ENCODE measurements around the gene USF2. TPM values are rescaled to one million over a fixed set of nuclear protein-coding genes. Genes with fewer than 3 reads are reported as not detected.

The USF2 gene
- total and polyA plus RNA-seq, 2 donors (not counting 1 experiment from before 2014, with no cell fraction given): 318 to 377 TPM

- Mint-ChIP-seq H3K4me1 (peaks cover 26% of the 10 kb centered on the region), H3K4me3 (peak overlapping the region; percentile 89), H3K27ac (peak overlapping the region; percentile 98), H3K27me3 (peaks cover 3% of the 10 kb centered on the region), H3K9me3 (ENCODE audit: insufficient read depth) (no peaks in the 10 kb centered on the region)
- Histone ChIP-seq H3K9ac (ENCODE audit: low read length) (no peak overlapping the region), H3K4me2 (replicated peaks; ENCODE audit: low read depth, low read length, poor library complexity, severe bottlenecking) (peak overlapping the region; percentile 97), H4K20me1 (ENCODE audit: control insufficient read depth, insufficient read depth, low read length, poor library complexity, severe bottlenecking) (peaks cover 5% of the 10 kb centered on the region), H3K4me1 (ENCODE audit: control insufficient read depth in 2 of 2, insufficient read depth in 2 of 2, low read length in 2 of 2) (peaks cover 13 to 30% of the 10 kb centered on the region in 2 donors), H3K36me3 (replicated peaks in 1 of 2; ENCODE audit: control extremely low read depth in 1 of 2, control insufficient read depth in 1 of 2, extremely low read depth in 1 of 2, insufficient read depth in 2 of 2, low read length in 1 of 2) (peaks cover 0 to 5% of the 10 kb centered on the region in 2 experiments), H3K4me3 (ENCODE audit: control extremely low read depth in 1 of 5, extremely low read depth in 1 of 5, insufficient read depth in 1 of 5, low read depth in 2 of 5, low read length in 4 of 5) (peak overlapping the region in 1 of 5 experiments; percentile 76), H3K79me2 (ENCODE audit: control insufficient read depth, insufficient read depth, low read length) (no peaks in the 10 kb centered on the region), H3K27me3 (replicated peaks in 1 of 4; ENCODE audit: control extremely low read depth in 1 of 4, control insufficient read depth in 3 of 4, insufficient read depth in 4 of 4, low read length in 3 of 4) (peaks cover 0 to 6% (median 0%) of the 10 kb centered on the region in 4 experiments), H3K27ac (ENCODE audit: low read length in 2 of 2) (peak overlapping the region in 1 of 2 donors; percentile 86), H3K9me3 (ENCODE audit: control extremely low read depth in 1 of 3, control insufficient read depth in 2 of 3, insufficient read depth in 1 of 3, low read length in 2 of 3) (peaks cover 0 to 2% (median 0%) of the 10 kb centered on the region in 3 donors), H2AFZ (ENCODE audit: insufficient read depth, low read depth, low read length, poor library complexity, severe bottlenecking) (no peak overlapping the region)
- CTCF ChIA-PET: interaction anchor here (0.5 to 1.7 kb wide), 6 partner anchors 10 to 218 kb away, joined by 3 to 4 read pairs (median 4); no protein-coding TSS in a partner anchor
- ATAC-seq (ENCODE audit: low read depth) (no peak), DNase-seq (peak; percentile 50)
- POLR2A ChIA-PET: interaction anchor here (1.2 to 1.3 kb wide), 2 partner anchors 45 to 98 kb away, joined by 3 read pairs; partner anchors contain the start of gene FFAR1
- TF ChIP-seq, protein P1, sequence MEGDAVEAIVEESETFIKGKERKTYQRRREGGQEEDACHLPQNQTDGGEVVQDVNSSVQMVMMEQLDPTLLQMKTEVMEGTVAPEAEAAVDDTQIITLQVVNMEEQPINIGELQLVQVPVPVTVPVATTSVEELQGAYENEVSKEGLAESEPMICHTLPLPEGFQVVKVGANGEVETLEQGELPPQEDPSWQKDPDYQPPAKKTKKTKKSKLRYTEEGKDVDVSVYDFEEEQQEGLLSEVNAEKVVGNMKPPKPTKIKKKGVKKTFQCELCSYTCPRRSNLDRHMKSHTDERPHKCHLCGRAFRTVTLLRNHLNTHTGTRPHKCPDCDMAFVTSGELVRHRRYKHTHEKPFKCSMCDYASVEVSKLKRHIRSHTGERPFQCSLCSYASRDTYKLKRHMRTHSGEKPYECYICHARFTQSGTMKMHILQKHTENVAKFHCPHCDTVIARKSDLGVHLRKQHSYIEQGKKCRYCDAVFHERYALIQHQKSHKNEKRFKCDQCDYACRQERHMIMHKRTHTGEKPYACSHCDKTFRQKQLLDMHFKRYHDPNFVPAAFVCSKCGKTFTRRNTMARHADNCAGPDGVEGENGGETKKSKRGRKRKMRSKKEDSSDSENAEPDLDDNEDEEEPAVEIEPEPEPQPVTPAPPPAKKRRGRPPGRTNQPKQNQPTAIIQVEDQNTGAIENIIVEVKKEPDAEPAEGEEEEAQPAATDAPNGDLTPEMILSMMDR (IDR thresholded peaks at IDR 0.05): no peak
- no peak for TF ChIP-seq EZH2 (IDR thresholded peaks at IDR 0.05; ENCODE audit: borderline replicate concordance, insufficient read depth, low read depth, low read length, poor library complexity, severe bottlenecking)
- 94% methylated on average over 34 of the region's 34 CpGs for WGBS (ENCODE audit: insufficient coverage)
- intact Hi-C loops (cut with micrococcal nuclease): loop anchor here (2.0 kb wide), 2 partner anchors 43 to 95 kb away; partner anchors contain the start of gene FXYD5
Measured at GRCh38 chr19:35249848-35250711, 18.7 kb upstream of the USF2 start.

All from B cell (primary cell).